Suppressor macrophage (primary cell): ENCODE data around the gene BAZ1A.
"Not testable (repeated sequence)": the region's sequence is repeated elsewhere in the genome, so short reads cannot be mapped to it uniquely, and the experiment has no call there.

Experiments used
- DNase-seq, 4 experiments: peaks; one replicate each; pipeline ENCODE4 v3.0.0-alpha.2; 2020 to 2022

The BAZ1A gene

DNA sequence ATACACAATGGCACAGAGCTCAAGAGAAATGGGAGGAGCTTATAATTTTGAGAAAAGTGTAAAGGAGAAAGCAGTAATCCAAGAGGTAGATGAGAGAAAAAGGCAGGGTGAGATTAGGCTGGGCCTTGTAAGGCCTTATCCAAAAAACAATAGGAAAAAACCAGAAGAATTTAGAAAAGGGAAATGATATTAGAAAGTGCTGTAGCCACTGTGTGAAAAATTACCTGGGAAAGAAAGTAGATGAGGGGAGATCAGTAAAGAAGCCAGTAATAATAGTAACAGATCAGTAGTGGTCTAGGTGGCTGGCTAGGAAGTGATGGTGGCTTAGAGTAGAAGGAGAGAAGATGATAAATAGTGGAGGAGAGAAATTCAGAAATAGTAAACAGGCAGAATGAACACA lies 94.5 kb downstream of the BAZ1A start:
- DNase-seq = no peak

GRCh38 chr14:34778744-34779143 lies 96.4 kb downstream of the BAZ1A start:
- DNase-seq = no peak

DNA sequence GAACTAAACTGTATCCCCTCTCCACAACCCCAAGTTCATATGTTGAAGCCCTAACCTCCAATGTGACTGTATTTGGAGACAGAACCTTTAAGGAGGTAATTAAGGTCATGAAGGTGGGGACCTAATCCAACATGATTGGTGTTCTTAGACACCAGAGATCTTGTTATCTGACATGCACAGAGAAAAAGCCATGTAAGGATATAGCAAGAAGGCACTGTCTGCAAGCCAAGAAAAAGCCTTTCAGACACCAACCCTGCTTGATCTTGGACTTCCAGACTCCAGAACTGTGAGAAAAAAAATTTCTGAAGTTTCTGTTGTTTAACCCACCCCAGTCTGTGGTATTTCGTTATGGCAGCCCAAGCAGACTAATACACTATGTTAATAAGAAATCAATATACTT lies 98.5 kb downstream of the BAZ1A start:
- no peak for DNase-seq

GRCh38 chr14:34775922-34776321 lies 99.2 kb downstream of the BAZ1A start:
- no peak for DNase-seq

DNA sequence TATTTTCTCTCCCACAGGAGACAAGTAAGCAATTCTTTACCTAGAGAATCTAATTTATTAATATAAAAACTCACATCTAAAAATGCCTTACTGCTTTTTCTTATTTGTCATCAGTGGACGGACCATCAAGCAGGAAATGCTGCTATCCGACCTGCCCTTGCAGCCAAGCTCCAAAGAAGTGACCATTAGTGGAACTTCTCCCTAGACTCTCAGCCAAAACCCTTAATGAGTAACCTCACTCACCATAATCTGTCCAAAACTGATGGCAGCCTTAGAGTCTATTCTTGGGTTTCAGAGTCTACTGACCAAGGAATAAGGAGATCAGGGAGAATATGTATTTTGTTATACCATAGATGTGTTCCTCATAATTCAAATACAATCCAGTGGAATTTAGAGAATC lies 99.8 kb downstream of the BAZ1A start:
- no peak for DNase-seq

GRCh38 chr14:34770901-34771300 lies 104.3 kb downstream of the BAZ1A start:
- DNase-seq = no peak

- no peak for DNase-seq
These were observed 108.6 kb downstream of the BAZ1A start for GRCh38 chr14:34766606-34767005.

GRCh38 chr14:34766060-34766459 lies 109.1 kb downstream of the BAZ1A start:
- no peak for DNase-seq

DNA sequence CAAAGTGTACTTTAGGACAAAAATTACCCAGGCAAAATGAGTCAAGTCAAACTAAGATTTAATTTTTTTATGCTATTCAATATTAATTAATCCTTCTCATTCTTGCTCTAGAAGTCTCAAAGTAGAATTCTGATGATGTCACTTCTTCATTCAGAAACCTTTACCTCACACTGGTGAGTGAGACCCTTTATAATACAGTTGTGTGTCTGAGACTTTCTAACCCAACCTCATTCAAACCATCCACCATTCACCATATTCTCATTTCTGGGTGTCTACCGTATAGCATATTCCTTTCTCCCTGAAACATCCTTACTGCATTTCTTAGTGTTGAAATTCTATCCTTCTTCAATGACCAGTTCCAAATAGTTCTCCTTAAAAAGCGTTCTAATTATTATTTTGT lies 119.9 kb downstream of the BAZ1A start:
- DNase-seq = no peak

DNA sequence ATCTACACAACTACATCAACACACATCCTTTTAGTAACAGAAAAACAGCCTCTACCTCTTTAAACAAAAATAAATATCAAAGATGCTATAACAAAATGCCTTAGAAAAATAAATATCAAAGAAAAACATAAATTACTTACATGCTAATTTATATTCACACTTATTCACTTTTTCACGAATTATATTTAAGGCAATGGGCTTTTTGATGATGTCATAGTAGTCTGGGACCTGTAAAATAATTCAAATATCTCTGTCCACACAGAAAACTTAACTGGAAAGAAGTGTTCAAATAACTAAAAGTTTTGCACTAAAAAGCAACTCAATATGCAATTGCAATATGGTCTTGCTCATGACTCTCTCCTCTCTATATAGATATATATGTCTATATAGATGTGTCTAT lies 120.5 kb downstream of the BAZ1A start:
- no peak for DNase-seq

DNA sequence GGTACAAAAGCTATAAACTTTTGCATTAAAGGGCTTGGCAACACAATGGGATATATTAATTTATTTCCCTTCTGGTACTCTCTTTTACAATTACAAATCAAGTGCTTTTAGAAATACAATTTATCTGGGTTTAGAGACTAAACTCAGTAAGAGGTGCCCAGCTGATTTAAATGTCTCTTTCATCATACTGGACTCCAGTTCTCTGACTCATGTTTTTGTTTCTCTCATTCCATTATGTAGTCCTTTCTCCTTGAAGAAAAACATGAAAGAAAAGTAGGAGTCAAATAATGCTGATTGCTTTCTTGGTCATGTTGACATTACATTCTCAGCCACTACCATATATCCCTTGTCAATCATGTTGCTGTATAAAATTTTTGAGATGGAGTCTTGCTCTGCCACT lies 124.5 kb downstream of the BAZ1A start:
- DNase-seq = no peak

DNA sequence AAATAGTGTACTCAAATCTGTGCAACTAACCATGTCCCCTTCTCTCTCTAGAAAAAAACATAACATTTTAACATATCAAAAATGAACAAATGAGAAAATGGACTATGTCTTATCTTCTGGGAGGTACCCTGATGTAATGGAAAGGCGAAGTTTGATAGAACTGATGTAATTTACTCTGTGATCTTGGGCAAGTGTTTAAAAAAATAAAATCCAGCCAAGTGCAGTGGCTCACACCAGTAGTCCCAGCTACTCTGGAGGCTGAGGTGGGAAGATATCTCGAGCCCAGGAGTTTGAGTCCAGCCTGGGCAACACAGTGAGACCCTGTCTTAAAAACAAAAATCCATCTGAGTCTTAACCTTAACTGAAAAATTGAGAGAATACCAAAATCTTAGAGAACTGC lies 124.9 kb downstream of the BAZ1A start:
- no peak for DNase-seq

- no peak for DNase-seq
These were observed 125.8 kb downstream of the BAZ1A start for GRCh38 chr14:34749408-34749807.

DNA sequence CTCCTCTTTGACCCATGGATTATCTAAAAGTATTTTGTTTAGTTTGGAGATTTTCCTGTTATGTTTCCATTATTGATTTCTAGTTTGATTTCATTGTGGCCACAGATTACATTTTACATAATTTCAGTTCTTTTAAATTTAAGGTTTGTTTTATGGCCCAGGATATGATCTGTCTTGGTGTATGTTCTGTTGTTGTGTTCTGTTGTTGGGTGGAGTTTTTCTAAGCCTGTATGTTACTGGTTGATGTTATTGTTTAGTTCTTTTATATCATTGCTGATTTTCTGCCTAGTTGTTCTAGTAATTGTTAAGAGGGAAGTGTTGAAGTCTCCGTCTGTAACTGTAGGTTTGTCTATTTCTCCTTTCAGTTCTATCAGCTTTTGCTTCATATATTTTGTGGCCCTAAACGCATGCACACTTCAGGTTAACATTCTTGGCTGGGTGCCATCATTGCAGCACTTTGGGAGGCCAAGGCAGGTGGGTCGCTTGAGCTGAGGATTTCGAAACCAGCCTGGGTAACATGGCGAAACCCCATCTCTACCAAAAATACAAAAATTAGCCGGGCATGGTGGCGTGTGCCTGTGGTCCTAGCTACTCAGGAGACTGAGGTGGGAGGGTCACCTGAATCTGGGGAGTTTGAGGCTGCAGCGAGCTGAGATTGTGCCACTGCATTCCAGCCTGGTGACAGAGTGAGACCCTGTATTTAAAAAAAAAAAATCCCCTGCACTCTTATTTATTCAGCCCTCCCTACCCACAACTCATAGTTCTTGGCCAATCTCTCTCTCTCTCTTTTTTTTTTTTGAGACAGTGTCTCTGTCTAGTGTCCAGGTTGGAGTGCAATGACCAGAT lies 132.7 kb downstream of the BAZ1A start:
- DNase-seq = peak in 2 of 4 experiments; percentile 3 to 26

- peak in 2 of 4 experiments; percentile 6 to 14 for DNase-seq
These were observed 133.3 kb downstream of the BAZ1A start for GRCh38 chr14:34741840-34742239.

GRCh38 chr14:34740139-34740538 lies 135.0 kb downstream of the BAZ1A start:
- DNase-seq = not testable (repeated sequence)

DNA sequence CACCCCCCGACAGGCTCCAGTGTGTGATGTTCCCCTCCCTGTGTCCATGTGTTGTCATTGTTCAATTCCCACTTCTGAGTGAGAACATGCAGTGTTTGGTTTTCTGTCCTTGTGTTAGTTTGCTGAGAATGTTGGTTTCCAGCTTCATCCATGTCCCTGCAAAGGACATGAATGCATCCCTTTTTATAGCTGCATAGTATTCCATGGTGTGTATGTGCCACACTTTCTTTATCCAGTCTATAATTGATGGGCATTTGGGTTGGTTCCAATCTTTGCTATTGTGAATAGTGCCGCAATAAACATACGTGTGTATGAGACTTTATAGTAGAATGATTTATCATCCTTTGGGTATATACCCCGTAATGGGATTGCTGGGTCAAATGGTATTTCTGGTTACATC lies 138.1 kb downstream of the BAZ1A start:
- DNase-seq = not testable (repeated sequence)

DNA sequence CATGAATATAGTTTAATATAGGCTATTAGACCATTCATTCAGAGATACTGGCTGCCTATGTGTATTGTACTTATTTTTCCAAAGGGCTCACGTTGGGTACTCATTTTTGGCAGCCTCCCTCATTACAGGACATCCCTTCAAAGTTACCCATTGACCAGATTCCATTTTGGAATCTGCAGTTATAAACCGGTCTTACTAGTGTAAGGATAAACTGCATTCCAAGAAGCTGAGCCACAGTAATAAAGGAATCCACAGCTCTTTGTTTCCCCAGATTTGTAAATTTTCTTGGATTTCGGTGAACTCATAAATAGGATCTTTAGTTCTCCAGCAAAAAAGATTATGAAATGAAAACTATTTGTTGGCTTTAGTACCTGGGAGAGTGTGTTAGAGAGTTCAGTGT lies 141.9 kb downstream of the BAZ1A start:
- no peak for DNase-seq

DNA sequence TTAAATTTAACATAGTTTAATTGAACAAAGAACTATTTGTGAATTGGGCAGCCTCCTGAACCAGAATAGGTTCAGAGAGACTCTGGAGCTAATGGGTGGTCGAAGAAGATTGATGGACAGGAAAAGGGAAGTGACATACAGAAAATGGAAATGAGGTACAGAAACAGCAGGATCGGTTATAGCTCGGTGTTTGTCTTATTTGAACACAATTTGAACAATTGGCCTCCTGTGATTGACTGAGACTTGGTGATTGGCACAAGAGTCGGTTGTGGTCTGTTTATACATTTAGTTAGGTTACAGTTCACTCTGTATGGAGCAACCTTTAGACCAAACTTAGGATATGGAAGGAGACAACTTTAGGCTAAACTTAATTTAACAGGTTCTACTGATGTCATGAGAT lies 142.4 kb downstream of the BAZ1A start:
- DNase-seq = no peak

DNA sequence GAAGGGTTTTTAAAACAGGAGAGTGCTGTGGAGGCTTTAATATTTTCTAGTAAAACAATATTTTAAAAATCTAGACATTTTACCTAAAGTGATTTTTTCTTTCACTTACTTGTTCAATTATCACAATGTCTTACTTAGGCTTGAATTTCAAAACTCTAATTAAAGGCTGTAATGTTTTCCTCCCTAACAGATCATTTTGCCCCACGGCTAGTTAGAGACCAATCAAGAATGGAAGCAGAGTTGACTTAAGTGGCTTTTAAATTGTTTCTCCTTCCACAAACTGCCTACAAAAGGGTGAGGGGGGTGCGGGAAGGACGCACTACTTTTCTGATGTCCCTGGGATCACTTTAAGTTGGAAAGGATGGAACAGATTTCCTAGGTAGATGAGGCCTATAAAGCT lies 151.3 kb downstream of the BAZ1A start:
- DNase-seq = no peak

DNA sequence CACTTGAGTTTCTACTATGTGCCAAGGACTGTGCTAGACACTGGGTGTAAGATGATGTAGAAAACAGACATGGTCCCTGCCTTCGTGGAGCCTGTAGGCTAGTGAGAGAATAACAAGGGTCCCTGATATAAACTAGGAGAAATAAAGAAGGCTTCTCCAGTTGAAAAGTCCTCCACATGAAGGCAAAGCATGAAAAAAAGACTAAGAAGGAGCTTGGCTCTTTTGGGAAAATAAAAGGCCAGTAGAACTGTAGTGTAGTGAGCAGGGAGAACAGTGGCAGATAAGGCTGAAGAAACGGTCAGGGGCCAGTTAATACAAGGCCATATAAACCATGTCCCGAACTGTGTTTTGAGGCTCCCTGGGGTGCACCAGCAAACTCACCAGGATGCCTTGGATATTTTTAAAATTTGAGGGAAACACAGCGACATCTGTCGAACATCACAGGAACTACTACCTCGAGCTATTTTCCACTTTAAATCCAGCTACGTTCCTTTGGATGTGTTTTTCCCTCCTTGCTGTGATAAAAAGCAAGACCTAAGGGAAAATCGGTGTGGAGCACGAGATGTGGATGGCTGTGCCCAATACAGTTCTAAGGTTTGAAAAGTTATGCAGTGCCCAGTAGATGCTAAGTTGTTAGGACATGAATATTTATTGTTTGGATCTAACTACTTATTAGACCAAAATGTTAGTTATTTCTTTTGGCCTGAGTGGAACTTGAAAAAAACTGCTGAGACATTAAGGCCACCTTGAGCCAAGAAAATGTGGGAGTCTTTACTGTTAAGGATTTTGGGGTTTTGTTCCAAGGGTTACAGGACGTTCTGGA lies 152.2 kb downstream of the BAZ1A start:
- peak; percentile 61 to 73 (median 68) for DNase-seq

GRCh38 chr14:34721129-34721528 lies 154.0 kb downstream of the BAZ1A start:
- no peak for DNase-seq

GRCh38 chr14:34718750-34719304 lies 156.3 kb downstream of the BAZ1A start:
- no peak for DNase-seq
